IMR-90 (cell line): Measurements from ENCODE around the gene POLR2C. TPM values are rescaled to one million over a fixed set of nuclear protein-coding genes. Genes with fewer than 3 reads are reported as not detected.

ENCODE experiments used
- ATAC-seq: fragments of 200-7000 bp; cut with Tn5 transposase; 2 replicates; pipeline ENCODE4 v1.9.1; 2020; ENCODE audit warnings: low read depth, mild to moderate bottlenecking, moderate library complexity
- BruUV-seq: library from RNA; stranded (reverse); fragments of 400-500 nt; replicated peaks from 2 replicates; lab custom pipeline; 2021; lab: Mats Ljungman, UMichigan
- CTCF ChIA-PET: fragments of 300-600 bp; formaldehyde crosslinking; extraction: SDS; loops from one replicate; lab custom pipeline; 2021; ENCODE audit warnings: antibody characterized with exemption; lab: Yijun Ruan, JAX
- POLR2A ChIA-PET: fragments of 300-600 bp; sonication (Branson Sonifier 250); formaldehyde crosslinking; loops from one replicate; lab custom pipeline; 2022; ENCODE audit warnings: antibody characterized with exemption; ENCODE audit not compliant: unreplicated experiment; lab: Charles Lee
- DNase-seq: peaks from one replicate; pipeline ENCODE4 v3.0.0; 2013
- H2AFZ ChIP-seq: replicated peaks from 2 replicates; pipeline ENCODE3; 2013; ENCODE audit warnings: low read length, mild to moderate bottlenecking; ENCODE audit not compliant: poor library complexity
- H2AK5ac ChIP-seq: 2 replicates; pipeline ENCODE4 v1.6.1; 2013; ENCODE audit warnings: low read depth, low read length, inconsistent platforms
- H2AK9ac ChIP-seq: replicated peaks from 2 replicates; pipeline ENCODE3; 2013; ENCODE audit warnings: mild to moderate bottlenecking, low read depth, low read length, moderate library complexity; ENCODE audit not compliant: poor library complexity
- H2BK120ac ChIP-seq: 2 replicates; pipeline ENCODE4 v1.6.1; 2013; ENCODE audit warnings: low read depth, low read length, inconsistent platforms
- H2BK15ac ChIP-seq: 3 replicates; pipeline ENCODE4 v1.6.1; 2013; ENCODE audit warnings: low read depth, low read length, inconsistent platforms
- H2BK20ac ChIP-seq: 2 replicates; pipeline ENCODE4 v1.6.1; 2013; ENCODE audit warnings: low read depth, mild to moderate bottlenecking, inconsistent platforms, low read length, moderate library complexity
- H2BK5ac ChIP-seq: 2 replicates; pipeline ENCODE4 v1.6.1; 2013; ENCODE audit warnings: mild to moderate bottlenecking, low read depth, low read length, inconsistent platforms; ENCODE audit not compliant: poor library complexity, severe bottlenecking
- H3K14ac ChIP-seq: replicated peaks from 2 replicates; pipeline ENCODE4 v1.6.1; 2013; ENCODE audit warnings: low read depth, low read length, inconsistent platforms
- H3K18ac ChIP-seq: 2 replicates; pipeline ENCODE4 v1.6.1; 2013; ENCODE audit warnings: low read depth, low read length, control low read depth
- H3K23ac ChIP-seq: 2 replicates; pipeline ENCODE4 v1.6.1; 2013; ENCODE audit warnings: low read depth, low read length, inconsistent platforms
- H3K27ac ChIP-seq: 2 replicates; pipeline ENCODE4 v1.5.1; 2013; ENCODE audit warnings: mild to moderate bottlenecking, control low read depth, low read length; ENCODE audit not compliant: insufficient read depth
- H3K27me3 ChIP-seq: 2 replicates; pipeline ENCODE4 v1.6.1; 2013; ENCODE audit warnings: low read length; ENCODE audit not compliant: control insufficient read depth, insufficient read depth
- H3K36me3 ChIP-seq: 2 replicates; pipeline ENCODE4 v1.6.1; 2013; ENCODE audit warnings: low read length, mixed read lengths; ENCODE audit not compliant: control insufficient read depth, insufficient read depth
- H3K4ac ChIP-seq: 2 replicates; pipeline ENCODE4 v1.6.1; 2013; ENCODE audit warnings: low read depth, low read length, inconsistent platforms
- H3K4me1 ChIP-seq: 2 replicates; pipeline ENCODE4 v1.6.1; 2013; ENCODE audit warnings: low read length, mixed read lengths; ENCODE audit not compliant: control insufficient read depth, insufficient read depth
- H3K4me2 ChIP-seq: 2 replicates; pipeline ENCODE4 v1.6.1; 2013; ENCODE audit warnings: low read depth, mild to moderate bottlenecking, control low read depth, low read length, moderate library complexity
- H3K4me3 ChIP-seq: 2 replicates; pipeline ENCODE4 v1.5.1; 2013; ENCODE audit warnings: low read depth, mild to moderate bottlenecking, control low read depth, low read length, moderate library complexity; ENCODE audit not compliant: insufficient read depth
- H3K56ac ChIP-seq: 2 replicates; pipeline ENCODE4 v1.6.1; 2013; ENCODE audit warnings: low read length, inconsistent platforms; ENCODE audit not compliant: insufficient read depth; ENCODE audit errors: extremely low read depth
- H3K79me1 ChIP-seq, 2 experiments: 2 replicates each; pipeline ENCODE4 v1.6.1; 2013; ENCODE audit warnings: low read length in 2 of 2, inconsistent platforms in 1 of 2, low read depth in 1 of 2
- H3K9ac ChIP-seq: 2 replicates; pipeline ENCODE4 v1.6.1; 2013; ENCODE audit warnings: low read depth, low read length, control low read depth
- H3K9me1 ChIP-seq: 2 replicates; pipeline ENCODE4 v1.6.1; 2013; ENCODE audit warnings: low read length, inconsistent platforms; ENCODE audit not compliant: insufficient read depth
- H3K9me3 ChIP-seq: 2 replicates; pipeline ENCODE4 v1.6.1; 2013; ENCODE audit warnings: low read length; ENCODE audit not compliant: control insufficient read depth, insufficient read depth
- H4K20me1 ChIP-seq: 2 replicates; pipeline ENCODE4 v1.6.1; 2013; ENCODE audit warnings: low read length, inconsistent platforms; ENCODE audit not compliant: insufficient read depth
- H4K5ac ChIP-seq: 2 replicates; pipeline ENCODE4 v1.6.1; 2013; ENCODE audit warnings: mild to moderate bottlenecking, low read depth, low read length, control low read depth
- H4K8ac ChIP-seq, 2 experiments: 2 replicates each; pipeline ENCODE4 v1.6.1; 2013; ENCODE audit warnings: low read depth in 2 of 2, low read length in 2 of 2, control low read depth in 1 of 2, inconsistent platforms in 1 of 2
- H4K91ac ChIP-seq: 2 replicates; pipeline ENCODE4 v1.6.1; 2013; ENCODE audit warnings: low read depth, low read length, inconsistent platforms; ENCODE audit not compliant: insufficient read depth
- BHLHE40 ChIP-seq: fragments of 150-350 bp; IDR thresholded peaks from 2 replicates; pipeline ENCODE4 v1.6.1; 2016; ENCODE audit warnings: mild to moderate bottlenecking, low read depth, low read length
- CHD1 ChIP-seq: IDR thresholded peaks from 2 replicates; pipeline ENCODE4 v1.6.1; 2012; ENCODE audit warnings: low read depth, low read length, improper control_type of control experiment
- FOS ChIP-seq: fragments of 150-350 bp; IDR thresholded peaks from 2 replicates; pipeline ENCODE4 v1.6.1; 2016; ENCODE audit warnings: low read depth, low read length
- MAFK ChIP-seq: IDR thresholded peaks from 2 replicates; pipeline ENCODE4 v1.6.1; 2012; ENCODE audit warnings: low read depth, low read length, improper control_type of control experiment
- MAZ ChIP-seq: IDR thresholded peaks from 2 replicates; pipeline ENCODE4 v1.6.1; 2012; ENCODE audit warnings: low read depth, mild to moderate bottlenecking, low read length, improper control_type of control experiment, moderate library complexity, borderline replicate concordance
- MXI1 ChIP-seq: IDR thresholded peaks from 2 replicates; pipeline ENCODE4 v1.6.1; 2012; ENCODE audit warnings: low read depth, mild to moderate bottlenecking, low read length, moderate library complexity, borderline replicate concordance
- NFE2L2 ChIP-seq: fragments of 150-350 bp; IDR thresholded peaks from 2 replicates; pipeline ENCODE4 v1.6.1; 2016; ENCODE audit warnings: low read depth, mild to moderate bottlenecking, low read length
- POLR2A ChIP-seq: IDR thresholded peaks from 2 replicates; pipeline ENCODE4 v1.6.1; 2012; ENCODE audit warnings: mild to moderate bottlenecking, low read depth, low read length
- RAD21 ChIP-seq: IDR thresholded peaks from 2 replicates; pipeline ENCODE4 v1.6.1; 2012; ENCODE audit warnings: low read length, improper control_type of control experiment
- RCOR1 ChIP-seq: IDR thresholded peaks from 2 replicates; pipeline ENCODE4 v1.6.1; 2012; ENCODE audit warnings: mild to moderate bottlenecking, low read length, improper control_type of control experiment; ENCODE audit not compliant: insufficient replicate concordance
- RFX5 ChIP-seq: IDR thresholded peaks from 2 replicates; pipeline ENCODE4 v1.8.0; 2012; ENCODE audit warnings: low read depth, mild to moderate bottlenecking, low read length, moderate library complexity
- SMC3 ChIP-seq: fragments of 150-350 bp; IDR thresholded peaks from 2 replicates; pipeline ENCODE4 v1.6.1; 2016; ENCODE audit warnings: low read depth, mild to moderate bottlenecking, antibody characterized with exemption, low read length, moderate library complexity
- WGBS, 2 experiments: methylation state at CpG; one replicate each; pipeline versions ENCODE4 v1.1.5 to v1.1.7; 2013; ENCODE audit warnings: missing lambda C conversion rate in 2 of 2; ENCODE audit not compliant: insufficient read length in 1 of 2; ENCODE audit errors: extremely low coverage in 2 of 2; 5-methylcytosine and 5-hydroxymethylcytosine counted together
- dilution Hi-C: fragments of 300-500 bp; cut with HindIII; formaldehyde crosslinking; loops from one replicate; pipeline ENCODE4 v1.14.3; 2018; ENCODE audit warnings: low sequenced_read_pairs; ENCODE audit not compliant: unreplicated experiment
- in situ Hi-C: fragments of 300-500 bp; cut with MboI; formaldehyde crosslinking; loops from 3 replicates; pipeline ENCODE4 v1.14.3; 2019; ENCODE audit warnings: low sequenced_read_pairs, inconsistent platforms, mixed read lengths
- intact Hi-C: fragments of 100-400 bp; cut with micrococcal nuclease; formaldehyde crosslinking; loops from 2 replicates; pipeline ENCODE4 v1.10.0; 2022
- polyA plus RNA-seq, 3 experiments: library from polyadenylated mRNA; depleted of rRNA; stranded (reverse); fragments of >200 nt; gene quantifications; 2 replicates each; pipeline ENCODE4 v1.2.3, GENCODE V29; 2012; ENCODE audit warnings: low replicate concordance in 1 of 3
- total RNA-seq: library from RNA; depleted of rRNA; stranded (reverse); fragments of >200 nt; gene quantifications from 2 replicates; pipeline ENCODE4 v1.2.3, GENCODE V29; 2012
- TF ChIP-seq, protein P1 (sequence below): fragments of 150-350 bp; IDR thresholded peaks from 2 replicates; pipeline ENCODE4 v1.6.1; 2016; ENCODE audit warnings: low read depth, mild to moderate bottlenecking, low read length, moderate library complexity, borderline replicate concordance
- TF ChIP-seq, protein P2 (sequence below): conservative IDR thresholded peaks from 2 replicates; pipeline ENCODE4 v1.5.1; 2012; ENCODE audit warnings: mild to moderate bottlenecking, low read depth, low read length, improper control_type of control experiment
- TF ChIP-seq, protein P3 (sequence below): fragments of 150-350 bp; IDR thresholded peaks from 2 replicates; pipeline ENCODE4 v1.6.1; 2017; ENCODE audit warnings: mild to moderate bottlenecking, antibody characterized with exemption, low read length, low read depth

Gene POLR2C
- total and polyA plus RNA-seq, 2 of the 4 experiments (the other 2 are of a cell fraction): 137 to 340 TPM

DNA sequence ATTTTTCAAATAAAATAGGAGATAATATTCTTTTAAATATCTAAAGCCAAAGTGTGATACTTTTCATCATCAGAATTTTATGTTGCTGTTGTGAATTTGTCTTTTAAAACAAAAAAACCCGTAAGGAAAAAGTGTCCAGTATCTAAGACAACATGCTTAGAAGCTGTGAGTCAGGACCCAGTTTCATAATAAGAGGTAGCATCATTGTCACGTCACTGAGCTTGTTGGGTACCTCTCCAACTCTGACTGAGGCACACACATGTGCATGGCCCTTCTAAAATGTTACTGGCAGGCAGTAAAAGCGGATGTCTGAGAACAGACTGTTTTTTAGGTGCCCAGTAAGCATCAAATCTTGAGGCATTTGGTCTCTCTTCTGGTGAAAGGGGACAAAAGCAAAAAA, 17.8 kb upstream of the POLR2C start:
- no CpG with 5 or more reads among the region's 3 CpGs for WGBS, 2 experiments
- no peak overlapping the region for H3K14ac ChIP-seq
- no peak overlapping the region for H3K27ac ChIP-seq
- no TSS peak for BruUV-seq
- dilution Hi-C loops: no loop called here
- H3K79me1 ChIP-seq: peaks cover 44 to 73% of the 10 kb centered on the region in 2 experiments
- no peak overlapping the region for H3K56ac ChIP-seq
- H3K4me1 ChIP-seq: peaks cover 3% of the 10 kb centered on the region
- no peak overlapping the region for H3K18ac ChIP-seq
- ChIA-PET POLR2A (no interaction called here), CTCF (interaction anchor here (0.8 kb wide), 1 partner anchor 28 kb away, joined by 3 read pairs; no protein-coding TSS in a partner anchor)
- peaks cover 8% of the 10 kb centered on the region for H3K36me3 ChIP-seq
- no peak overlapping the region for H2AK9ac ChIP-seq
- no peaks in the 10 kb centered on the region; the same call in 1 of the 2 replicates for H4K20me1 ChIP-seq
- H3K4ac ChIP-seq: no peak overlapping the region
- H2AK5ac ChIP-seq: no peak overlapping the region
- no peak overlapping the region for H2BK5ac ChIP-seq
- H3K9me3 ChIP-seq: peaks cover 3% of the 10 kb centered on the region
- H3K23ac ChIP-seq: no peak overlapping the region
- H4K5ac ChIP-seq: no peak overlapping the region
- H2BK20ac ChIP-seq: no peak overlapping the region
- no peak overlapping the region for H2BK15ac ChIP-seq
- in situ Hi-C loops: no loop called here
- ATAC-seq (no peak), DNase-seq (peak; percentile 20)
- H4K91ac ChIP-seq: no peak overlapping the region
- H2AFZ ChIP-seq: no peak overlapping the region
- no peak overlapping the region for H3K9ac ChIP-seq
- H3K4me3 ChIP-seq: no peak overlapping the region
- intact Hi-C loops: no loop called here
- H3K9me1 ChIP-seq: 0 out of 2 replicates have a peak, but pooled peaks cover 3% of the 10 kb centered on the region
- H3K27me3 ChIP-seq: no peaks in the 10 kb centered on the region
- no peak overlapping the region for H2BK120ac ChIP-seq
- TF ChIP-seq, protein P1, sequence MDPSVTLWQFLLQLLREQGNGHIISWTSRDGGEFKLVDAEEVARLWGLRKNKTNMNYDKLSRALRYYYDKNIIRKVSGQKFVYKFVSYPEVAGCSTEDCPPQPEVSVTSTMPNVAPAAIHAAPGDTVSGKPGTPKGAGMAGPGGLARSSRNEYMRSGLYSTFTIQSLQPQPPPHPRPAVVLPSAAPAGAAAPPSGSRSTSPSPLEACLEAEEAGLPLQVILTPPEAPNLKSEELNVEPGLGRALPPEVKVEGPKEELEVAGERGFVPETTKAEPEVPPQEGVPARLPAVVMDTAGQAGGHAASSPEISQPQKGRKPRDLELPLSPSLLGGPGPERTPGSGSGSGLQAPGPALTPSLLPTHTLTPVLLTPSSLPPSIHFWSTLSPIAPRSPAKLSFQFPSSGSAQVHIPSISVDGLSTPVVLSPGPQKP: no peak
- no peak for TF ChIP-seq MXI1
- no peak for TF ChIP-seq NFE2L2
- TF ChIP-seq BHLHE40: no peak
- no peak for TF ChIP-seq RCOR1
- no peak for TF ChIP-seq RFX5
- TF ChIP-seq MAFK: no peak
- no peak for TF ChIP-seq CHD1
- no peak for TF ChIP-seq POLR2A
- TF ChIP-seq, protein P2, sequence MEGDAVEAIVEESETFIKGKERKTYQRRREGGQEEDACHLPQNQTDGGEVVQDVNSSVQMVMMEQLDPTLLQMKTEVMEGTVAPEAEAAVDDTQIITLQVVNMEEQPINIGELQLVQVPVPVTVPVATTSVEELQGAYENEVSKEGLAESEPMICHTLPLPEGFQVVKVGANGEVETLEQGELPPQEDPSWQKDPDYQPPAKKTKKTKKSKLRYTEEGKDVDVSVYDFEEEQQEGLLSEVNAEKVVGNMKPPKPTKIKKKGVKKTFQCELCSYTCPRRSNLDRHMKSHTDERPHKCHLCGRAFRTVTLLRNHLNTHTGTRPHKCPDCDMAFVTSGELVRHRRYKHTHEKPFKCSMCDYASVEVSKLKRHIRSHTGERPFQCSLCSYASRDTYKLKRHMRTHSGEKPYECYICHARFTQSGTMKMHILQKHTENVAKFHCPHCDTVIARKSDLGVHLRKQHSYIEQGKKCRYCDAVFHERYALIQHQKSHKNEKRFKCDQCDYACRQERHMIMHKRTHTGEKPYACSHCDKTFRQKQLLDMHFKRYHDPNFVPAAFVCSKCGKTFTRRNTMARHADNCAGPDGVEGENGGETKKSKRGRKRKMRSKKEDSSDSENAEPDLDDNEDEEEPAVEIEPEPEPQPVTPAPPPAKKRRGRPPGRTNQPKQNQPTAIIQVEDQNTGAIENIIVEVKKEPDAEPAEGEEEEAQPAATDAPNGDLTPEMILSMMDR: no peak
- TF ChIP-seq, protein P3, sequence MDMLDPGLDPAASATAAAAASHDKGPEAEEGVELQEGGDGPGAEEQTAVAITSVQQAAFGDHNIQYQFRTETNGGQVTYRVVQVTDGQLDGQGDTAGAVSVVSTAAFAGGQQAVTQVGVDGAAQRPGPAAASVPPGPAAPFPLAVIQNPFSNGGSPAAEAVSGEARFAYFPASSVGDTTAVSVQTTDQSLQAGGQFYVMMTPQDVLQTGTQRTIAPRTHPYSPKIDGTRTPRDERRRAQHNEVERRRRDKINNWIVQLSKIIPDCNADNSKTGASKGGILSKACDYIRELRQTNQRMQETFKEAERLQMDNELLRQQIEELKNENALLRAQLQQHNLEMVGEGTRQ: no peak
- no peak for TF ChIP-seq SMC3
- no peak for TF ChIP-seq FOS
- no peak for TF ChIP-seq RAD21
- TF ChIP-seq MAZ: no peak
- no peak overlapping the region for H3K4me2 ChIP-seq
- no peak overlapping the region for H4K8ac ChIP-seq
